ENCODE measurements around the gene BATF3.

The BATF3 gene

GRCh38 chr1:212668477-212668876 is 31.2 kb downstream of the BATF3 start:
- H2AFZ ChIP-seq (ENCODE audit: low read depth, low read length) = no peak overlapping the region
- peak; percentile 8 for DNase-seq
- no peak overlapping the region for H2BK5ac ChIP-seq (ENCODE audit: low read depth, low read length, poor library complexity, severe bottlenecking)
- peak overlapping the region in 1 of 2 experiments; percentile 92 for H3K4ac ChIP-seq (ENCODE audit: low read depth in 1 of 2, low read length in 2 of 2)
- peak overlapping the region; percentile 51 for H3K27ac ChIP-seq (ENCODE audit: low read length, poor library complexity, severe bottlenecking)
- peak overlapping the region in 1 of 2 experiments; percentile 40 for H2BK12ac ChIP-seq (ENCODE audit: low read length in 2 of 2)
- no peak overlapping the region for H3K14ac ChIP-seq (ENCODE audit: low read length in 2 of 2)
- H2BK15ac ChIP-seq (ENCODE audit: low read depth, poor library complexity, severe bottlenecking) = no peak overlapping the region
- H3K4me1 ChIP-seq (ENCODE audit: control insufficient read depth, insufficient read depth, low read depth, low read length) = peaks cover 19% of the 10 kb centered on the region
- H4K91ac ChIP-seq (ENCODE audit: low read length) = no peak overlapping the region
- peak overlapping the region; percentile 83 for H4K8ac ChIP-seq (ENCODE audit: low read length)
- no peak overlapping the region for H2AK5ac ChIP-seq (ENCODE audit: low read length, severe bottlenecking)
- 89% methylated on average over 5 of the region's 5 CpGs for WGBS
- H3K9me3 ChIP-seq (ENCODE audit: control insufficient read depth, low read length) = no peaks in the 10 kb centered on the region
- H3K4me2 ChIP-seq (ENCODE audit: low read length, poor library complexity, severe bottlenecking) = no peak overlapping the region
- H3K9ac ChIP-seq (ENCODE audit: low read length) = peak overlapping the region; percentile 87
- no peaks in the 10 kb centered on the region for H3K79me1 ChIP-seq (replicated peaks; ENCODE audit: low read length, poor library complexity, severe bottlenecking)
- no peak overlapping the region for H3K23ac ChIP-seq (ENCODE audit: low read length in 2 of 2)
- H3K36me3 ChIP-seq (ENCODE audit: control insufficient read depth in 1 of 2, insufficient read depth in 2 of 2, low read depth in 1 of 2, low read length in 2 of 2) = no peaks in the 10 kb centered on the region
- no peaks in the 10 kb centered on the region for H3K27me3 ChIP-seq (ENCODE audit: control insufficient read depth in 1 of 2, insufficient read depth in 1 of 2, low read length in 2 of 2)
- no peak overlapping the region for H2BK120ac ChIP-seq (ENCODE audit: low read depth, low read length)
- H3K4me3 ChIP-seq (ENCODE audit: insufficient read depth in 1 of 2, low read depth in 1 of 2, low read length in 2 of 2) = peak overlapping the region in 1 of 2 experiments; percentile 17
- H3K18ac ChIP-seq (ENCODE audit: low read depth in 1 of 2, low read length in 2 of 2) = peak overlapping the region in 1 of 2 experiments; percentile 64

- Histone ChIP-seq H3K4ac (ENCODE audit: low read depth in 1 of 2, low read length in 2 of 2) (no peak overlapping the region), H3K27me3 (ENCODE audit: control insufficient read depth in 1 of 2, insufficient read depth in 1 of 2, low read length in 2 of 2) (no peaks in the 10 kb centered on the region), H3K79me1 (replicated peaks; ENCODE audit: low read length, poor library complexity, severe bottlenecking) (no peaks in the 10 kb centered on the region), H3K4me1 (ENCODE audit: control insufficient read depth, insufficient read depth, low read depth, low read length) (peaks cover 19% of the 10 kb centered on the region), H3K4me3 (ENCODE audit: insufficient read depth in 1 of 2, low read depth in 1 of 2, low read length in 2 of 2) (peak overlapping the region in 1 of 2 experiments; percentile 61), H2BK120ac (ENCODE audit: low read depth, low read length) (no peak overlapping the region), H3K14ac (ENCODE audit: low read length in 2 of 2) (no peak overlapping the region), H2BK5ac (ENCODE audit: low read depth, low read length, poor library complexity, severe bottlenecking) (peak overlapping the region; percentile 81), H2AFZ (ENCODE audit: low read depth, low read length) (no peak overlapping the region), H3K27ac (ENCODE audit: low read length, poor library complexity, severe bottlenecking) (peak overlapping the region; percentile 85), H2AK5ac (ENCODE audit: low read length, severe bottlenecking) (no peak overlapping the region), H3K36me3 (ENCODE audit: control insufficient read depth in 1 of 2, insufficient read depth in 2 of 2, low read depth in 1 of 2, low read length in 2 of 2) (no peaks in the 10 kb centered on the region), H4K8ac (ENCODE audit: low read length) (peak overlapping the region; percentile 77), H3K23ac (ENCODE audit: low read length in 2 of 2) (no peak overlapping the region), H2BK12ac (ENCODE audit: low read length in 2 of 2) (no peak overlapping the region), H3K9me3 (ENCODE audit: control insufficient read depth, low read length) (no peaks in the 10 kb centered on the region), H3K4me2 (ENCODE audit: low read length, poor library complexity, severe bottlenecking) (peak overlapping the region; percentile 31), H3K18ac (ENCODE audit: low read depth in 1 of 2, low read length in 2 of 2) (peak overlapping the region in 1 of 2 experiments; percentile 44), H2BK15ac (ENCODE audit: low read depth, poor library complexity, severe bottlenecking) (no peak overlapping the region), H4K91ac (ENCODE audit: low read length) (no peak overlapping the region), H3K9ac (ENCODE audit: low read length) (peak overlapping the region; percentile 87)
- peak; percentile 100 for DNase-seq
- WGBS = 16% methylated on average over 9 of the region's 9 CpGs
Measured at GRCh38 chr1:212667223-212668139, 32.2 kb downstream of the BATF3 start.

GRCh38 chr1:212666116-212666775 is 33.4 kb downstream of the BATF3 start:
- H4K8ac ChIP-seq (ENCODE audit: low read length) = no peak overlapping the region
- H3K4me2 ChIP-seq (ENCODE audit: low read length, poor library complexity, severe bottlenecking) = no peak overlapping the region
- H3K23ac ChIP-seq (ENCODE audit: low read length in 2 of 2) = no peak overlapping the region
- DNase-seq = peak; percentile 10
- H3K4me1 ChIP-seq (ENCODE audit: control insufficient read depth, insufficient read depth, low read depth, low read length) = peaks cover 12% of the 10 kb centered on the region
- no peak overlapping the region for H2AFZ ChIP-seq (ENCODE audit: low read depth, low read length)
- H2BK12ac ChIP-seq (ENCODE audit: low read length in 2 of 2) = peak overlapping the region; percentile 7 to 95
- H2BK15ac ChIP-seq (ENCODE audit: low read depth, poor library complexity, severe bottlenecking) = no peak overlapping the region
- H3K79me1 ChIP-seq (replicated peaks; ENCODE audit: low read length, poor library complexity, severe bottlenecking) = no peaks in the 10 kb centered on the region
- no peaks in the 10 kb centered on the region for H3K36me3 ChIP-seq (ENCODE audit: control insufficient read depth in 1 of 2, insufficient read depth in 2 of 2, low read depth in 1 of 2, low read length in 2 of 2)
- peak overlapping the region; percentile 26 for H2AK5ac ChIP-seq (ENCODE audit: low read length, severe bottlenecking)
- H3K27ac ChIP-seq (ENCODE audit: low read length, poor library complexity, severe bottlenecking) = no peak overlapping the region
- no peak overlapping the region for H3K4ac ChIP-seq (ENCODE audit: low read depth in 1 of 2, low read length in 2 of 2)
- H3K14ac ChIP-seq (ENCODE audit: low read length in 2 of 2) = no peak overlapping the region
- peak overlapping the region; percentile 14 for H2BK5ac ChIP-seq (ENCODE audit: low read depth, low read length, poor library complexity, severe bottlenecking)
- H3K4me3 ChIP-seq (ENCODE audit: insufficient read depth in 1 of 2, low read depth in 1 of 2, low read length in 2 of 2) = no peak overlapping the region
- WGBS = 81% methylated on average over 10 of the region's 10 CpGs
- no peak overlapping the region for H2BK120ac ChIP-seq (ENCODE audit: low read depth, low read length)
- H3K27me3 ChIP-seq (ENCODE audit: control insufficient read depth in 1 of 2, insufficient read depth in 1 of 2, low read length in 2 of 2) = no peaks in the 10 kb centered on the region
- H4K91ac ChIP-seq (ENCODE audit: low read length) = no peak overlapping the region
- peak overlapping the region; percentile 92 for H3K9ac ChIP-seq (ENCODE audit: low read length)
- peak overlapping the region in 1 of 2 experiments; percentile 68 for H3K18ac ChIP-seq (ENCODE audit: low read depth in 1 of 2, low read length in 2 of 2)
- H3K9me3 ChIP-seq (ENCODE audit: control insufficient read depth, low read length) = no peaks in the 10 kb centered on the region
